ENCODE results near the gene LIMS2. TPM values are rescaled to one million over a fixed set of nuclear protein-coding genes. Genes with fewer than 3 reads are reported as not detected.

LIMS2 gene
- total RNA-seq, 2 experiments from 2014 or later = 1.6 to 24.9 TPM

- BruUV-seq (replicated peaks) = no TSS peak
- CTCF ChIA-PET (ENCODE audit: unreplicated experiment) = no interaction called here
- no peaks in the 10 kb centered on the region for H3K4me1 ChIP-seq (ENCODE audit: insufficient read depth, low read length, poor library complexity, severe bottlenecking)
Measured at GRCh38 chr2:127626917-127627739, 48.2 kb downstream of the LIMS2 start.

DNA sequence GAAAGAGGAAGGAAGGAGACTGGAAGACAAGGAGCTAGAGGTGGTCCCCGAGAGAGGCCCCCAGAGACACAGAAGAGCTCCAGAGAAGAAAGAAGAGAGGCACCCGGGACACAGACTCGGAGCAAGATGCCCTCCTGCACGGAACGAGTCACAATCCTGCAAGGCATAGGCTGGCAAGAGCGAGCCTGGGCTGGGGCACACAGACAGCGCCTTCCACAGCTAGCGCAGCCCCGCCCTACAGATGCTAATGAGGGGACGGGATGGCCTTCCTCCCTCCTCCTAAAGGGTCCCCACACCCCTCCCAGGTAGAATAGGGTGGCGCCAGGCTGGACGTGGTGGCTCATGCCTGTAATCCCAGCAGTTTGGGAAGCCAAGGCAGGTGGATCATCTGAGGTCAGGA is 49.2 kb downstream of the LIMS2 start:
- Histone ChIP-seq H3K9me3 (ENCODE audit: low read length) (no peaks in the 10 kb centered on the region), H3K36me3 (ENCODE audit: insufficient read depth, low read length) (no peaks in the 10 kb centered on the region), H3K9me2 (ENCODE audit: insufficient read depth, low read length) (no peaks in the 10 kb centered on the region), H3K4me1 (ENCODE audit: insufficient read depth, low read length, poor library complexity, severe bottlenecking) (no peaks in the 10 kb centered on the region), H4K20me1 (ENCODE audit: insufficient read depth, low read length) (no peaks in the 10 kb centered on the region), H2AFZ (ENCODE audit: low read length) (no peak overlapping the region), H3K4me2 (ENCODE audit: low read length) (no peak overlapping the region), H3K27ac (ENCODE audit: low read depth, low read length, poor library complexity, severe bottlenecking) (no peak overlapping the region), H3K79me2 (ENCODE audit: insufficient read depth, low read depth, low read length) (no peaks in the 10 kb centered on the region), H3K4me3 (ENCODE audit: low read depth, low read length, poor library complexity, severe bottlenecking) (no peak overlapping the region)
- no peak for TF ChIP-seq EZH2phosphoT487 (IDR thresholded peaks at IDR 0.05; ENCODE audit: borderline replicate concordance, low read depth, low read length)
- no peak for TF ChIP-seq CTCF (conservative IDR thresholded peaks at IDR 0.05; ENCODE audit: low read length)
- DNase-seq (ENCODE audit: low spot score) = no peak
- intact Hi-C loops (cut with micrococcal nuclease; ENCODE audit: unreplicated experiment) = no loop called here
- no TSS peak for BruUV-seq (replicated peaks)
- CTCF ChIA-PET (ENCODE audit: unreplicated experiment) = no interaction called here
- POLR2A ChIA-PET = no interaction called here

More at GRCh38 chr2:127626917-127627739, 48.2 kb downstream of the LIMS2 start:
- no peak overlapping the region for H2AFZ ChIP-seq (ENCODE audit: low read length)
- H3K4me3 ChIP-seq (ENCODE audit: low read depth, low read length, poor library complexity, severe bottlenecking) = no peak overlapping the region
- H3K27ac ChIP-seq (ENCODE audit: low read depth, low read length, poor library complexity, severe bottlenecking) = no peak overlapping the region
- intact Hi-C loops (cut with micrococcal nuclease; ENCODE audit: unreplicated experiment) = no loop called here
- H3K9me2 ChIP-seq (ENCODE audit: insufficient read depth, low read length) = no peaks in the 10 kb centered on the region
- DNase-seq (ENCODE audit: low spot score) = no peak
- no peak overlapping the region for H3K4me2 ChIP-seq (ENCODE audit: low read length)
- POLR2A ChIA-PET = no interaction called here
- H3K79me2 ChIP-seq (ENCODE audit: insufficient read depth, low read depth, low read length) = no peaks in the 10 kb centered on the region
- TF ChIP-seq CTCF (conservative IDR thresholded peaks at IDR 0.05; ENCODE audit: low read length) (no peak), EZH2phosphoT487 (IDR thresholded peaks at IDR 0.05; ENCODE audit: borderline replicate concordance, low read depth, low read length) (no peak)
- H3K36me3 ChIP-seq (ENCODE audit: insufficient read depth, low read length) = no peaks in the 10 kb centered on the region
- no peaks in the 10 kb centered on the region for H4K20me1 ChIP-seq (ENCODE audit: insufficient read depth, low read length)
- no peaks in the 10 kb centered on the region for H3K9me3 ChIP-seq (ENCODE audit: low read length)

GRCh38 chr2:127625572-127625951 is 49.8 kb downstream of the LIMS2 start:
- DNase-seq (ENCODE audit: low spot score) = no peak
- ChIA-PET CTCF (ENCODE audit: unreplicated experiment) (no interaction called here), POLR2A (interaction anchor here (0.7 kb wide), 1 partner anchor 9 kb away, joined by 3 read pairs; no protein-coding TSS in a partner anchor)
- TF ChIP-seq CTCF (conservative IDR thresholded peaks at IDR 0.05; ENCODE audit: low read length) = no peak
- no peak for TF ChIP-seq EZH2phosphoT487 (IDR thresholded peaks at IDR 0.05; ENCODE audit: borderline replicate concordance, low read depth, low read length)
- Histone ChIP-seq H3K79me2 (ENCODE audit: insufficient read depth, low read depth, low read length) (no peaks in the 10 kb centered on the region), H3K27ac (ENCODE audit: low read depth, low read length, poor library complexity, severe bottlenecking) (no peak overlapping the region), H3K36me3 (ENCODE audit: insufficient read depth, low read length) (no peaks in the 10 kb centered on the region), H3K4me1 (ENCODE audit: insufficient read depth, low read length, poor library complexity, severe bottlenecking) (no peaks in the 10 kb centered on the region), H3K9me3 (ENCODE audit: low read length) (no peaks in the 10 kb centered on the region), H2AFZ (ENCODE audit: low read length) (no peak overlapping the region), H3K4me2 (ENCODE audit: low read length) (no peak overlapping the region), H3K9me2 (ENCODE audit: insufficient read depth, low read length) (no peaks in the 10 kb centered on the region), H4K20me1 (ENCODE audit: insufficient read depth, low read length) (no peaks in the 10 kb centered on the region), H3K4me3 (ENCODE audit: low read depth, low read length, poor library complexity, severe bottlenecking) (no peak overlapping the region)
- intact Hi-C loops (cut with micrococcal nuclease; ENCODE audit: unreplicated experiment) = no loop called here
- no TSS peak for BruUV-seq (replicated peaks)
